OCI-LY7 (cell line): ENCODE results near the gene NOL4L. TPM values are rescaled to one million over a fixed set of nuclear protein-coding genes. Genes with fewer than 3 reads are reported as not detected.

Experiments used
- BruUV-seq: library from RNA; stranded (reverse); fragments of 400-500 nt; replicated peaks from 2 replicates; lab custom pipeline; 2021; lab: Mats Ljungman, UMichigan
- CTCF ChIA-PET: fragments of 300-600 bp; sonication (Branson Sonifier 250); formaldehyde crosslinking; loops from one replicate; lab custom pipeline; 2022; ENCODE audit warnings: antibody characterized with exemption; ENCODE audit not compliant: unreplicated experiment; lab: Charles Lee
- POLR2A ChIA-PET: fragments of 300-600 bp; sonication (Branson Sonifier 250); formaldehyde crosslinking; loops from one replicate; lab custom pipeline; 2022; ENCODE audit warnings: antibody characterized with exemption; lab: Charles Lee
- DNase-seq: peaks from one replicate; pipeline ENCODE4 v3.0.0-alpha.2; 2015; ENCODE audit warnings: low spot score
- H2AFZ ChIP-seq: fragments of 200-600 bp; sonication (generic), shearing (Covaris generic); 2 replicates; pipeline ENCODE4 v1.6.1; 2014; ENCODE audit warnings: mild to moderate bottlenecking, antibody characterized with exemption, low read length, moderate library complexity
- H3K27ac ChIP-seq: fragments of 200-600 bp; sonication (generic); 2 replicates; pipeline ENCODE4 v1.5.1; 2014; ENCODE audit warnings: mixed run types, low read depth, mild to moderate bottlenecking, moderate library complexity, low read length, inconsistent platforms; ENCODE audit not compliant: poor library complexity, severe bottlenecking
- H3K36me3 ChIP-seq: fragments of 200-600 bp; sonication (generic); 2 replicates; pipeline ENCODE4 v1.6.1; 2014; ENCODE audit warnings: mild to moderate bottlenecking, antibody characterized with exemption, low read length, moderate library complexity, mixed read lengths; ENCODE audit not compliant: insufficient read depth
- H3K4me1 ChIP-seq: fragments of 200-600 bp; sonication (generic); 2 replicates; pipeline ENCODE4 v1.5.1; 2014; ENCODE audit warnings: mild to moderate bottlenecking, low read length; ENCODE audit not compliant: insufficient read depth, poor library complexity, severe bottlenecking
- H3K4me2 ChIP-seq: fragments of 200-600 bp; sonication (generic); 2 replicates; pipeline ENCODE4 v1.6.1; 2014; ENCODE audit warnings: mild to moderate bottlenecking, low read length
- H3K4me3 ChIP-seq: fragments of 200-600 bp; sonication (generic); 2 replicates; pipeline ENCODE4 v1.5.1; 2014; ENCODE audit warnings: mild to moderate bottlenecking, low read depth, low read length; ENCODE audit not compliant: poor library complexity, severe bottlenecking
- H3K79me2 ChIP-seq: fragments of 200-600 bp; sonication (generic); 2 replicates; pipeline ENCODE4 v1.6.1; 2016; ENCODE audit warnings: low read depth, mild to moderate bottlenecking, low read length, moderate library complexity, mixed read lengths; ENCODE audit not compliant: insufficient read depth
- H3K9me2 ChIP-seq: fragments of 200-600 bp; sonication (generic); 2 replicates; pipeline ENCODE4 v1.6.1; 2016; ENCODE audit warnings: mild to moderate bottlenecking, low read length, mixed read lengths; ENCODE audit not compliant: insufficient read depth
- H3K9me3 ChIP-seq: fragments of 200-600 bp; sonication (generic); 2 replicates; pipeline ENCODE4 v1.6.1; 2014; ENCODE audit warnings: mild to moderate bottlenecking, mixed run types, low read length, mixed read lengths
- H4K20me1 ChIP-seq: fragments of 200-600 bp; sonication (generic); 2 replicates; pipeline ENCODE4 v1.6.1; 2014; ENCODE audit warnings: mild to moderate bottlenecking, antibody characterized with exemption, low read length, moderate library complexity, mixed read lengths; ENCODE audit not compliant: insufficient read depth
- CTCF ChIP-seq: fragments of 200-600 bp; sonication (generic); conservative IDR thresholded peaks from 2 replicates; pipeline ENCODE4 v1.5.1; 2014; ENCODE audit warnings: mild to moderate bottlenecking, antibody characterized with exemption, low read length, moderate library complexity, mixed read lengths
- EZH2phosphoT487 ChIP-seq: fragments of 200-600 bp; sonication (generic); IDR thresholded peaks from 2 replicates; pipeline ENCODE4 v1.6.1; 2018; ENCODE audit warnings: low read depth, borderline replicate concordance, mild to moderate bottlenecking, mixed run types, antibody characterized with exemption, low read length, moderate library complexity, mixed read lengths
- intact Hi-C: fragments of 100-400 bp; cut with micrococcal nuclease; formaldehyde crosslinking; loops from one replicate; pipeline ENCODE4 v1.10.0; 2022; ENCODE audit not compliant: unreplicated experiment
- total RNA-seq, 2 experiments: library from RNA; depleted of rRNA in 1 of 2; stranded (reverse); fragments of >200 nt in 1 of 2; shearing (Covaris generic) in 1 of 2; gene quantifications; 2 replicates each; pipeline ENCODE4 v1.2.3, GENCODE V29; 2014 to 2022

NOL4L gene
- total RNA-seq, 2 experiments from 2014 or later, result 3.9 to 4.2 TPM

GRCh38 chr20:32455171-32455900 lies 129.8 kb downstream of the NOL4L start:
- H3K4me3 ChIP-seq, result no peak overlapping the region
- no peaks in the 10 kb centered on the region for H4K20me1 ChIP-seq
- H3K9me3 ChIP-seq, result no peaks in the 10 kb centered on the region
- no peaks in the 10 kb centered on the region for H3K36me3 ChIP-seq
- no peak for DNase-seq
- TF ChIP-seq CTCF, result no peak
- no peak for TF ChIP-seq EZH2phosphoT487
- CTCF ChIA-PET, result no interaction called here
- H3K27ac ChIP-seq, result no peak overlapping the region
- no peaks in the 10 kb centered on the region for H3K79me2 ChIP-seq
- intact Hi-C loops, result loop anchor here (10.0 kb wide), 1 partner anchor 631 kb away; no protein-coding TSS in a partner anchor
- POLR2A ChIA-PET, result interaction anchor here (0.6 kb wide), 1 partner anchor 32 kb away, joined by 3 read pairs; no protein-coding TSS in a partner anchor
- H2AFZ ChIP-seq, result no peak overlapping the region
- H3K4me1 ChIP-seq, result peaks cover 5% of the 10 kb centered on the region
- H3K4me2 ChIP-seq, result no peak overlapping the region
- H3K9me2 ChIP-seq, result no peaks in the 10 kb centered on the region
- no TSS peak for BruUV-seq

- intact Hi-C loops, result loop anchor here (10.0 kb wide), 1 partner anchor 630 kb away; no protein-coding TSS in a partner anchor
- H4K20me1 ChIP-seq, result no peaks in the 10 kb centered on the region
- no peaks in the 10 kb centered on the region for H3K36me3 ChIP-seq
- no peaks in the 10 kb centered on the region for H3K9me2 ChIP-seq
- no peak overlapping the region for H3K4me2 ChIP-seq
- H3K4me3 ChIP-seq, result no peak overlapping the region
- H3K79me2 ChIP-seq, result no peaks in the 10 kb centered on the region
- no peak overlapping the region for H2AFZ ChIP-seq
- ChIA-PET POLR2A (interaction anchor here (0.6 kb wide), 1 partner anchor 43 kb away, joined by 8 read pairs; no protein-coding TSS in a partner anchor), CTCF (no interaction called here)
- H3K27ac ChIP-seq, result no peak overlapping the region
- H3K9me3 ChIP-seq, result no peaks in the 10 kb centered on the region
- DNase-seq, result no peak
- no TSS peak for BruUV-seq
- TF ChIP-seq CTCF, result no peak
- TF ChIP-seq EZH2phosphoT487, result no peak
- H3K4me1 ChIP-seq, result peaks cover 8% of the 10 kb centered on the region
Observed at GRCh38 chr20:32454164-32455145, 130.7 kb downstream of the NOL4L start.
